Mammary epithelial cell (primary cell): ENCODE results near the gene HSPBP1.

ENCODE experiments used
- CTCF ChIP-seq, 2 donors: IDR thresholded peaks in 1 of 2; conservative IDR thresholded peaks in 1 of 2; 2 replicates each; pipeline ENCODE4 v1.5.1; 2011 to 2012; ENCODE audit warnings: inconsistent platforms in 2 of 2, low read length in 2 of 2, mild to moderate bottlenecking in 2 of 2, control low read depth in 1 of 2, low read depth in 1 of 2; ENCODE audit not compliant: insufficient read depth in 1 of 2; ENCODE audit errors: extremely low read depth in 1 of 2
- EZH2 ChIP-seq: IDR thresholded peaks from 2 replicates; pipeline ENCODE4 v1.6.1; 2012; ENCODE audit warnings: low read length, inconsistent platforms, borderline replicate concordance

DNA sequence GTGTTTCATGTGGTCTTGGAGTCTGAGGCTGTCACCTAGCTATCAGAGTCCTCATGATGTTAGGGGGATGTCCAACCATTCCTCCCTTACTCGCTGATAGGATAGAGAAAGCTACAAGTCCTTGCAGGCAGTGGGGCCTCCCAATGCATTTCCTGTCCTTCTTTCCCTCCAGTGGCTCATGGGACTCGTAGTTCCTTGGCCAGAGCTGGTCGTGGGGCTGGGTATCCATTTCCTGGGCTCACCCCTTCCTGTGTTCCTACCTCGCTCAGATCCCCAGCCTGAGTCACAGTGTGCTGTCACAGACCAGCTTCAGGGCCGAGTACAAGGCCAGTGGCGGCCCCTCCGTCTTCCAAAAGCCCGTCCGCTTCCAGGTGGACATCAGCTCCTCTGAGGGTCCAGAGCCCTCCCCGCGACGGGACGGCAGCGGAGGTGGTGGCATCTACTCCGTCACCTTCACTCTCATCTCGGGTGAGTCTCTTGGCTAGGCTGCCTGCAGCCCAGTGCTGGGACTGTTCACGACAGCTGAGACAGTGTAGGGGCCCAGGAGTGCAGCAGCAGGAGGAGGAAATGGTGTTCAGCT lies 26.2 kb upstream of the HSPBP1 start:
- TF ChIP-seq EZH2, result no peak
- TF ChIP-seq CTCF (conservative IDR thresholded peaks at IDR 0.05 in 1 of 2, IDR thresholded peaks at IDR 0.05 in 1 of 2; ENCODE audit: extremely low read depth in 1 of 2, insufficient read depth in 1 of 2, low read depth in 1 of 2, low read length in 2 of 2), result no peak
